ENCODE results near the gene FKBP14.
"Not testable (repeated sequence)": the region's sequence is repeated elsewhere in the genome, so short reads cannot be mapped to it uniquely, and the experiment has no call there.

FKBP14 gene

GRCh38 chr7:29989257-29989995 lies 37.1 kb downstream of the FKBP14 start, which contains the start of gene SCRN1:
Gene SCRN1 (minus strand): TSS chr7:29989801. CDS start chr7:29969067, 20,734 bp downstream.
- peak; percentile 44 for DNase-seq

DNA sequence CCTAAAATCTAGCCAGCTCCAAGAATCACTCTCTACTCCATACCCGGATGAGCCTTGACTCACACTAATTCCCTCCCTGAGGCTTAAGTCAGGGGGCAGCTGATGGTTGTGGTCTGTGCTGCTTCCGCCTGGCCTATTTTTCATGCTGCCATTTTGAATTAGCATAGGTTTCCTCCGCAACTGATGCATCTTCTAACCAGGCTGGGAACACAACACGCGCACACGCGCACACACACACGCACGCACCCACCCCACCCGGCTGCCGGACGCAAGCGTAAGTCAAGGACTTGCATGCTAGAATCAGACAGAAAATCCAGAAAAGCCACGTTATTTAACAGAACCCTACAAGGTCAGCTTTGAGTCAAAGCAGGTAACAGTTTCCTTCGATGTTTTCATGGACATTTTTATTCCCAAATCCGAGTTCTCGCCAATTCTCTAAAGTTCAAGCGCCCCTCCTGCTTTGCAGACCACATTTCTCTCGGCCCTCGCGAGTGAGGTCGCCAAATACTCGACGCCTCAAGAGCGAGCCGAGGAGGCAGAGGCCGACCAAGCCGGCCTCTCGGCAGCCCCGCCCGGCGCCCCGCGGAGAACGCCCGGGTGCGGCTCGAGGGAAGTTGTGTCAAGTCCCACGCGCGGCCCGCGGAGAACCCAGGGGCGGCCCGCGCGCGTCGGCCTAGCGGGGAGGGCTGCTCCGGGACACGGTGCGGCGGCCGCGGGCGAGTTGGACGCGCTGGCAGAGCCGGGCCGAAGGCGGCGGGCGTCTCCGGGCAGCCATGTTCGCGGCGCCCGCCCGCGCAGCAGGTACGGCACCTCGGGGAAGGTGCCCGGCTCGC lies 37.9 kb downstream of the FKBP14 start:
- peak; percentile 24 for DNase-seq

DNA sequence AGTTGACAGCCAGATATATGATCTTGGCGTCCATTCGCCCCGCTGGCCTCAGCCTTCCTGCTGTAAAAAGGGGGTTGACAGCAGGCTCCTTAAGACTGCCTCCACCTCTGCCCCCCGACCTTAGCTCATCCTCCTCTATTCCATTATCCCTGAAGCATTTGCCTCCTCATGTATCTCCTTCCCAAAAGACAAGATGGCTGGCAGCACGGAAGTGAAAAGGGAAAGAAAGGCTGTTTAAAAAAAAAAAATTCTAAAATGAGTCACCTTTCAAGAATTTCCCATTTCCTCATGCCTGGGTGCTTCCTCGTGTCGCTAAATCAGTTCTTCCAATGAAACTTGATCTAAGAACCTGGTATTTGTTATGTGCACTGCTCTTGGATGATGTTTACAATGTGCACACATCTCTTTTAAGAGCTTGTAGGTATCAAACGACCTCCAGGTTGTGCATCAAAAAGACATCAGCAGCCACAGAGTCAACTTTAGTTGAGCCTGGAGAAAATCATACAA lies 38.6 kb downstream of the FKBP14 start:
- DNase-seq: no peak

GRCh38 chr7:29987083-29987482 lies 39.4 kb downstream of the FKBP14 start:
- no peak for DNase-seq

- no peak for DNase-seq
These were observed 46.4 kb downstream of the FKBP14 start for GRCh38 chr7:29980151-29980550.

GRCh38 chr7:29977886-29978651 lies 48.4 kb downstream of the FKBP14 start:
- no peak for DNase-seq

DNA sequence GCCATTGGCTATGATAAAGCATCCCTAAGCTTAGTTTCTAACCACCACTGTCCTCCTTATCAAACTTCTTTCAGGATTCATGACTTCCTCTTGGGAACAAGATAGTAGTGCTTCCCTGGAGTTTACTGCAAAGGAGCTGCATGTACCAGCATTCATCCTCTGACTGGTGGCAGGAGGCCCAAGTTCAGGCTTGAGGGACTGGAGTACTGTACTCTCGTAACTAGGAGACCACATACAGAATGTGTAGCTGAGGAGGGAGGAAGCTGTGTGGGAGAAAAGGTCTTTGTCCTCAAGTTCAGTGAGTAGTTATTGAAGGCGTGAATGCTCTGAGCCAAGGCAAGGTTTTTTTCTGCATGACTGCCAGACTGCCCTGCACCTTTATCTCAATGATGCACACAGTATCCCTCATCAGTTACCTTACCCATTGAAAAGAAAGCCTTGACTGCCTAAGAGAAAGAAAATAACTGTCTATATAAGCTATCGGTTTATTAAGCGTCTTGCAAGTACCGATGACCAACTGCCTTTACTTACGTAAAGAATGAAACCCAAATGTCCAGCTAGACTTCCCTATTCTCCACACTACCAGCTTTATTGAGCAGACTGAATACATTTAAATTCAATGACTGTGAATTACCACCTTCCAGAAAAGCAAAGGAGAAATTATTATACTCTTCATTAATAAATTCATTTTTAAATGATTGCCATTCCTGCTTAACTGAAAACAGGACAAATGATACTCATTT lies 49.7 kb downstream of the FKBP14 start:
- DNase-seq: no peak

DNA sequence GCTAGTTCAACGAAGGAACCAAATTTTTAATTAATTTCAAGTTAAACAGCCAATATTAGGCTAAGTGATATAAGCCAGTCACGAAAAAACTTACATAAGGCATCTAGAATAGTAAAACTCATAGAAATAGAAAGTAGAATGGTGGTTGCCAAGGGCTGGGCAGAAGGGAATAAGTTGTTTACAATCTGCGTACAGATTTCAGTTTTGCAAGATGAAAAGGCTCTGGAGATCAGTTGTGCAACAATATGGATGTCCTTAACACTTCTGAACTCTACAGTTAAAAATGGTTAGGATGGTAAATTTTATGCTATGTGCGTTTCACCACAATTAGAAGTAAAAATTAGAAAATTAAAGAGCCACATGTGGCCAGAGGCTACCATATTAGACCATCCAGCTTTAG lies 50.2 kb downstream of the FKBP14 start:
- DNase-seq: no peak

GRCh38 chr7:29975561-29975960 lies 50.9 kb downstream of the FKBP14 start:
- DNase-seq: no peak

DNA sequence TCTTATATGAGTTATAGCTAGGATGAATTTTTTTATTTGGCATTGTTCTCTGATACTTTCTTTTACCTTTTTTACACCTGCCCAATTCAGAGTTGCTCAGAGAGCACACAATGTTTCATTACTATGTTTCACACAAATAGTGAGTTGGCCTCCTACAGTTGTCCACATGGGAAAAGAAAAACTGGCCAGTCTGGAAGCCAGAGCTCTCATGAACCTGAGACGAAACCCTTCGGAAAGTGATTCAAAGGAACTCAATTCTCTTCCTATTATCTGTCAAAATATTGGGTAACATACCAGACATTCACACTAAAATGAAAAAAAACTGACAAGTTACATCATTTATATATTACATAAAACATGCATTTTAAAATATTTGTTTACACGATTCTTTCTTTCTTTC lies 52.2 kb downstream of the FKBP14 start:
- no peak for DNase-seq

DNA sequence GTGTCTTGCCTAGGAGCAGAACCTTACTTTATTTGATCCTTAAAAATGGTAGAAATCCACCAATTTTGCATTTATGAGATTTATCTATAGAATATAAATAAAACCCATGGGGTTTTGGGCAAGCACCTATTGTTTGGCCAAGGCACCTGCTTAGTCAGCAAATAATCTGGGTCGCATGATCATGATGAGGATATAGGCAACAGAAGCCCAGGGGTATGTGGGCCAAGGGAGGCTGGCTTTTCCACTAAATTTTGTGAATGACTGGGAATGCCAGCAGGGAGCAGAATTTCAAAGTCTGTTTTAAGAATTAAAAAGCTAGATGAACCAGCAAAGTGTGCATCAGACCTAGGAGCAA lies 54.2 kb downstream of the FKBP14 start:
- no peak for DNase-seq

DNA sequence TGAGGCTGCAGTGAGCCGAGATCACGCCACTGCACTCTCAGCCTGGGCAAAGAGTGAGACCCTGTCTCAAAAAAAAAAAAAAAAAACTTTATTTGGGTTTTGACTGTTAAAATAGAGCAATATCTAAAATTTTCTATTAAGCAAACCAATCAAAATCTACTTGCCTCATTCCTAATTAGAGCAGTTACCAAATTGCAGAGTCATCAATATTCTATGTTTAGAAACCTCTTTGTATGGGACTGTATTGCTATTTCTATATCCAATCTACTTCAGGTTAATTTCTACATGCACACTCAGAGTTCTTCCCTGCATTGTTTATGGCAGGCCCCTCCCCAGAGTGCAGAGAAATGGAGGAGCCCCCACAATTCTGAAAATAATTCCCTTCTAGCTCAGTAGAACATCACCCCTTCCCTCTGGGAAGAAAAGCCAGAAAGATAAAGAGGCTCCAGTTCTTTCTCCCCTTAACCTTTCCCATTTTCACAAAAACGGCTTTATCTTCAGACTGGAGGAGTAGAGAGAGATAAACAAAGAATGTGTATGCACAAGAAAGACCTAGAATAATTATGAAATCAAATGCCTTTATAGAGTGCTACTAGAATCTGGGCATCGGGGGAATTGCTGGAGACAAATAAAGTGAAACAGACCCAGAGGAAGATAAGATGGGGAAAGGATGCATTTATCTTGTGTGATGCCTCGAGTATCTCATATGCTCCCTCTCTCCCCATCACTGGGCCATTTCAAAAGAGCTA lies 54.8 kb downstream of the FKBP14 start:
- DNase-seq: no peak

DNA sequence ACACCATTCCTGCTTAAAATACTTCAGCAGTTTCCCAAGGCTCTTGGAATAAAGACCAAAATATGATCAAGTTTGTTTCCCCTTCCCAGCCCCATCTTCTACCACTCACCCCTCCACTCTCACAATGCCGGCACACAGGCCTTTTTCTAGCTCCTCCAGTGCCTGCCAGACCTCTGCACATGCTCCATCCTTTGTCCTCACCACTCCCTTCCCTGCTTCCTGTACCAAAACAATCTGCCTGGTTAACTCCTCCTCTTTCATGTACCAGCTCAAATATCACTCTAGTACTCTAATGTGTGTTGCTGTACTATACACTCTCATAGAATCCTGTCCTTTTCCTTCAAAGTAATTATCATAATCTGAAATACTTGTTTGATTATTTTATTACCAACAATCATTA lies 56.3 kb downstream of the FKBP14 start:
- no peak for DNase-seq

GRCh38 chr7:29969738-29970137 lies 56.8 kb downstream of the FKBP14 start:
- DNase-seq: no peak

DNA sequence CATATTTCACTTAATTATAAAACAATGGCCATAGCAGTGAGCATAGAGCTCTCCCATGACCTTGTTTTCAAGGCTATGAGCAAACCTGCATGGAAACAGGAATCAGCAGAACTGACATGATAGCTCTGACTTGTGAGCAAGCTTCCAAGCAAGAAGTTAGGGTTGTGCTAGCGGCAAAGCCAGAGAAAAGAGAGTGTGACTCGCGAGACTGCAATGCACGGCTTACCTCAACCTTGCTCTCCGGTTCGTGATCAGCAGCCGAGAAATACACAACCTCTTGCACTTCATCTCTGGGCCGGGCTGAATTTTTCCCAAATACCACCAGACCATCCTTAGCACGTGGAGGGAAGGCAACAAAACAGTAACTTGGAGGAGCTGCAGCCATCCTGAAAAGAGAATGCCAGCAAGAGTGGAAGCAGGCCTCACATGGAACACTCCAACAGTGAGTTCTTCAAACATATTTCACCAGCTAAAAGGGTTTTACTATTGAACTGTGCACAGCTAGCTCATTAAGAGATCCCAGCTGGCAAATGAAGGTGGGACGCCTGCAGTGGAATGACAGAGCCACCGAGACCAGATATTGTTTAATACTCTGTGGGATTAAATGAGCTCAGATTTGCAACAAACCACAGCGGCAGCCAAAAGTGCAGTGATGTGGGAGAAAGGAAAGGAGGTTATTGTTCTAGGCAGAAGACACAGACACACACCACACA lies 57.7 kb downstream of the FKBP14 start:
- DNase-seq: no peak

GRCh38 chr7:29965030-29965429 lies 61.5 kb downstream of the FKBP14 start:
- DNase-seq: no peak

- DNase-seq: no peak
These were observed 64.5 kb downstream of the FKBP14 start for GRCh38 chr7:29962035-29962434.

GRCh38 chr7:29961611-29962010 lies 64.9 kb downstream of the FKBP14 start:
- DNase-seq: not testable (repeated sequence)
